Embryonic facial prominence (tissue), 1 donor: Measurements from ENCODE around the gene OR6P1.

Experiments used
- DNase-seq: peaks from one replicate; pipeline ENCODE4 v3.0.0-alpha.2; 2016; ENCODE audit errors: extremely low spot score

OR6P1 gene

GRCh38 chr1:158570480-158570879, at the start of gene OR6P1:
Gene OR6P1 (minus strand): TSS chr1:158570580. CDS start chr1:158563604, 6,976 bp downstream.
- no peak for DNase-seq

GRCh38 chr1:158613764-158614163, 43.4 kb upstream of the OR6P1 start:
- DNase-seq, result no peak

- no peak for DNase-seq
These were observed 41.5 kb upstream of the OR6P1 start for GRCh38 chr1:158611916-158612315.

GRCh38 chr1:158607296-158607695, 36.9 kb upstream of the OR6P1 start:
- DNase-seq, result no peak

DNA sequence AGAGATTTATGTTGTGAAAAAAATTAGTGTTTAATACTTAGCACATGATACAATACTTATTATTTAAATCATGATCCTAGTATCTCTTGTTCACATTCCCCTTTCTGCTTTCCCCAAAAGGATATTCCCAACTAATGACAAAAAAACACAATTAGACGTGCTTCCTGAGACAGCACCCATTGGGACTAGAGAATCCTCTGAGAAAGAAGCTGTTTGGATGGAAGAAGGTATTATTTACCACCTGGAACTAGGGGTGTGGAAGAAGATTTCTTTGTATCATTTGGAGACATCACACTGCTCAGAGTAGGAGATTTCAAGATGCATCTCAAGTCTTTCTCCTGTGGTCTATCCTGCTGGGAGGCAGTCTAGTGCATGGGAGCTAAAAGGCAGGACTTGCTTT, 34.6 kb upstream of the OR6P1 start, which contains the start of gene OR10Z1:
OR10Z1 (plus strand) TSS at position 301 of the 400 bp plus-strand sequence. CDS start 1,171 bp downstream, outside the sequence.
- no peak for DNase-seq

DNA sequence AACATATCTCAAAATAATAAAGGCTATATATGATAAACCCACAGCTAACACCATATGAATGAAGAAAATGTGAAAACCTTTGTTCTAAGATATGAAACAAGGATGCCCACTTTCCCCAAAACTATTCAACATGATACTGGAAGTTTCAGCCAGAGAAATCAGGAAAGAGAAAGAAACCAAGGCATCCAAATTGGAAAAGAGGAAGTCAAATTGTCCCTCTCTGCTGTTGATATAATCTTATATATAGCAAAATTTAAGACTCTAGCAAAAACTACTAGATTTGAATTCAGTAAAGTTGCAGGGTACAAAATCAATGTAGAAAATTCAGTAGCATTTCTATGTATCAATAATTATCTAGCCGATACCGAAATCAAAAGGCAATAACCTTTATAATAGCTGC, 30.4 kb upstream of the OR6P1 start:
- DNase-seq, result no peak

GRCh38 chr1:158586942-158587341, 16.6 kb upstream of the OR6P1 start:
- no peak for DNase-seq

DNA sequence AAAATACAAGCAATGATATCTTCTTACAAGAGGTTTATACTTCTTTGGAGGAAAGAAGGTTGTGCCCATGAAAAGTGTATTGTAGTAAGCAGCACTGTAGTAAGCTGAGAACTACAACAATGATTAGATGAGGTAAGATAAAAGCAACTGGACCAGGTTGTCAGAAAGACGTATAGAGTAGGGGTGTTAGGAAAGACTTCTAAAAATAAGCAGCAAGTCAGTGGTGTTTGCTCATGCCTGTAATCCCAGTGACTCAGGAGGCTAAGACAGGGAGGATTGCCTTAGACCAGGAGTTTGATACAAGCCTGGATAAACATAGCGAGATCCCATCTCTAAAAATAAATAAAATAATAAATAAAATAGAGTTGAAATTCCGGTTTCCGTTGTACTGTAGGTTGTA, 13.6 kb upstream of the OR6P1 start:
- DNase-seq, result no peak

DNA sequence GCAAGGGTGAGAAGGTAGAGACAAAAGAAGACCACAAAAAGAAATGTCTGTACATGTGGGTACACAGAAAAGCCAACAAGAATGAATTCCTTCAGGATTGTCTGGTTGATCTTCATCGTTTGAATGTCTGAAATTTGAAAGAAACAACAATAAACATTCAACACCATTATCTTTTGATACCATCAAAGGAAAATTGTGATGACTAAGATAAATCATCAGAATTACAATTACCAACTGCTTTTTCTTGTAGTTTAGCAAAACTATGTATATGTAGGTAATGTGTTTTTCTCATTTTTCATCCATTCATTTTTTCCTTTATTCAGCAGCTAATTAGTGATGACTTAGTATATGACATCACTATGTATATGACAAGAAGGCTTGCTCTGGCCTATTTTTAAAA, 9.4 kb upstream of the OR6P1 start, which contains the start of gene OR10X1:
OR10X1 (minus strand) TSS at position 167 of the 400 bp plus-strand sequence; CDS start at position 167, 0 bp downstream.
- DNase-seq, result no peak

- DNase-seq, result no peak
These were observed 7.2 kb upstream of the OR6P1 start for GRCh38 chr1:158577561-158577960.

DNA sequence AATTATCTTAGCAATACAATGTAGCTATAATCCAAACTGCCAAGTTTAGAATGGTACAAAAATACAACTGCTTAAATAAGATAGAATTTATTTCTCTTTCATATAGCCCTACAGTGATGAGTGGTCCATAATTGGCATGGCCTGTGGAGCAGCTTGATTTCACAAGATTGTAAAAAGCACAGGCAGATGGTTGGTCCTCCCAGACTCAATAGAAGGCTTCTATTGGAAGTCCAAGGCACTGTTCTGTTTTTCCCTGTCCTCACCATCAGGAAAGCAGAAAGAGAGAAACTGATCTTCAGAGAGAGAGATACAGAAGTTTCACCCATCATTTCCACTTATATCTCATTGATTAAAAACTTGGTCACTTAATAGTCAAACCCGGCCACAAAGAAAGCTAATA, 1.8 kb upstream of the OR6P1 start:
- no peak for DNase-seq

DNA sequence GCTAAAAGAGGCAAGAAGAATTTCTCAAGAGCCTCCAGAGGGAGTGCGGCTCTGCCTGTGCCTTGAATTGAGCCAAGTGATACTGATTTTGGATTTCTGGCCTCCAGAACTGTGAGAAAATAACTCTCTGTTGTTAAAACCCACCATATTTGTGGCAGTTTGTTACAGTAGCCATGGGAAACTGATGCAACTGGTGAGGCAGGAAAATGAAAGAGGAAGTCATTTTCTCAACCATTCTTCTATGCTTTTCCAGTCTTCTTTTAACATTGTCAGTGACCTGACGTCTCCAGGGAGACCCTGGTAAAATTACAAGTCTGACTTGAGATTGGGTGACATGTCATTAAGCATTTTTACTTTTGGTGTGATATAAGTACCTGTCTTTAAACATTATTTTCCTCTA, 5.8 kb downstream of the OR6P1 start:
- DNase-seq, result no peak

GRCh38 chr1:158563853-158564252, 6.5 kb downstream of the OR6P1 start:
- DNase-seq, result no peak

GRCh38 chr1:158559696-158560095, 10.7 kb downstream of the OR6P1 start:
- DNase-seq, result no peak

DNA sequence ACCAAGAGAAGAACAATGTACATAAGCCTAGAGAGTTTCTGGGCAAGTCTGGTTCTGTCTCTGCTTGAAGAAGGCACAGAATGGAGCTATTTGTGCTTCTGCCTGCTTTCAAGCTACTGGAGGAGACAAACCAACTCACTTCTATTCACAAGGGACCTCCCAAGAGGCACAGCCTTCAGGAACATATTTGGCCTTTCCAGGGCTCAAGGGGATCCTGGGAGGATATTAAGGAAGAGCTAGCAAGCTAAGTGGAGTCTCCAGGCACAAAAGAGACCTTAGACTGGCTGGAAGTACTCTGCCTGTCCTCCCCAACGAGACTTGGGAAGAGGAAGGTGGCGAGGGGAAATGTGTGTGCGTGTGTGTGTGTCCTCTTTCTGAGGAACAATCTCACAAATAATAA, 16.0 kb downstream of the OR6P1 start, which contains the start of gene OR6Y1:
OR6Y1 (minus strand) TSS at position 54 of the 400 bp plus-strand sequence. CDS start 6,300 bp downstream, outside the sequence.
- DNase-seq, result no peak

DNA sequence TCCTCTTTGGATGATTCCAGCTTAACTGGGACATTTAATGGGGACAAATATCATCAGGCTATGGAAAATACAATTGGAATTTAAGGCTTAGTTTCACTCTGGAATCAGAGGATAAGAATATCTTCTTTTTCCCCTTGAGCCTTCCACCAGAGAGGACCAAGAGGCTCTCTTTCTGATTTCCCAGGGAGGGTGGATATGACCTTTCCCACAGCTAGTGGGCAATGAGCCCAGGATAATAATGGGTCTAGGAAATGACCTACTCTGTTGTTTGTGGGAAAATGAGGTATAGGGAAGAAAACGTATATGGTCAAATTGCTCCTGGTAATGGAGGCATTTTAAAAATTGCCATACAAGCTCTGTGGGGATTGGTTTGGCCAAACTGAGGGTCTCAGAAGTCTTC, 18.1 kb downstream of the OR6P1 start:
- no peak for DNase-seq

DNA sequence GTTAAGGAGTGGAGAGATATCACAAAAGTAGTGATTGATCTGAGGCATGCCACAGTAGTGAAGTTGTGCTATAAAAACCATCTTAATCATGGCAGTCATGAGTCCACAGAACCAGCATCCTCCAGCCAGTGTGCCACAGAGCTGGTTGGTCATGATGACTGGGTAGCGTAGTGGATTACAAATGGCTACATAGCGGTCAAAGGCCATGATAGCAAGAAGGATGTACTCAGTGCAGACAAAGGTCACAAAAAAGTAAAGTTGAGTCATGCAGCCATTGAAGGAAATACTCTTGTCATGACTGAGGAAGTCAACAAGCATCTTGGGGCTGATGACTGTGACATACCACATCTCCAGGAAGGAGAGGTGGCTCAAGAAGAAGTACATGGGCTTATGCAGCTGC, 22.8 kb downstream of the OR6P1 start:
- DNase-seq, result no peak

GRCh38 chr1:158537609-158538008, 32.8 kb downstream of the OR6P1 start:
- DNase-seq, result no peak

GRCh38 chr1:158534496-158534895, 35.9 kb downstream of the OR6P1 start:
- no peak for DNase-seq

DNA sequence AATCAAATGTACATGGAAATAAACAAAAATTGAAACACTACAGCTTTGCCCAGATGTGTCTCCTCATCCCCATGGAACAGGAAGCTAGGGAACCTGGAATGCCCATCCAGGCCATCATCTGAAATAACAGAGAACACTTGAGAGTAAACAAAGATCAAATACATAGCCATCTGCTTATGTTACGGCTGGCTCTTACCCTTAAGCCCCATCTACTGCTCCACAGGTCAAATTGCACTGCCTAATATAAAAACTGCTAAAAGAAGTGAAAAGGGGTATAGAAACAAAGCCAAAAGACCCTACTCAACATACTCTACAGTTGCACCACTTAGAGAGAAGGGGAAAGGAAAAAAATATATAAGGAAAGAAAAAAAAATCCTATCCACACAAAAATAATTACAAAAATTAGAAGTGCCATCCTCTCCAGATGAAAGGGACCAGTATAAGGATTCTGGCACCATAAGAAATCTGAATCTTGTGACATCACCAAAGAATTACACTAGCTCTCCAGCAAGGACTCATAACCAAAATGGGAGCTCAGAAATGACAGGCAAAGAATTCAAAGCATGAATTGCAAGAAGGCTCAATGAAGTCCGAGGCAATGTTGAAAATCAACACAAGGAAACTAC, 43.1 kb downstream of the OR6P1 start:
- DNase-seq, result peak; percentile 44

DNA sequence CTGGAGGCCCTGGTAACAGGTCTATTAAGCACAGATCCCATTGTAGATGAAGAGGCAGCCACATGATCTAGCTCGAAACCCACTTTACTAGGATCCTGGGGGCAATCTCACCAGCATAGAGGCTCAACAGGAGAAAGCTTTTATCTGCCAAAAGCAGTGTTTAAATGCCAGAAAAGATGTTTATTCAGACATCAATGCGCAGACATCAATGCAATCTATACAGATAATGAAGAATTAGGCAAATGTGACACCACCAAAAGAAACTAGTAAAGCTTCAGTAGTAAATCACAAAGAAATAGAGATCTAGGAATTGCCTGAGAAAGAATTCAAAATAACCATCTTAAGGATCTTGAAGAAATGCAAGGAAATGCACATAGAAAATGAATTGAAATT, 48.7 kb downstream of the OR6P1 start:
- no peak for DNase-seq

- no peak for DNase-seq
These were observed 49.3 kb downstream of the OR6P1 start for GRCh38 chr1:158520955-158521665.

- no peak for DNase-seq
These were observed 50.4 kb downstream of the OR6P1 start for GRCh38 chr1:158520021-158520420.
